Measurements from ENCODE around the gene BRD1.
"Not testable (repeated sequence)": the region's sequence is repeated elsewhere in the genome, so short reads cannot be mapped to it uniquely, and the experiment has no call there.

The BRD1 gene

DNA sequence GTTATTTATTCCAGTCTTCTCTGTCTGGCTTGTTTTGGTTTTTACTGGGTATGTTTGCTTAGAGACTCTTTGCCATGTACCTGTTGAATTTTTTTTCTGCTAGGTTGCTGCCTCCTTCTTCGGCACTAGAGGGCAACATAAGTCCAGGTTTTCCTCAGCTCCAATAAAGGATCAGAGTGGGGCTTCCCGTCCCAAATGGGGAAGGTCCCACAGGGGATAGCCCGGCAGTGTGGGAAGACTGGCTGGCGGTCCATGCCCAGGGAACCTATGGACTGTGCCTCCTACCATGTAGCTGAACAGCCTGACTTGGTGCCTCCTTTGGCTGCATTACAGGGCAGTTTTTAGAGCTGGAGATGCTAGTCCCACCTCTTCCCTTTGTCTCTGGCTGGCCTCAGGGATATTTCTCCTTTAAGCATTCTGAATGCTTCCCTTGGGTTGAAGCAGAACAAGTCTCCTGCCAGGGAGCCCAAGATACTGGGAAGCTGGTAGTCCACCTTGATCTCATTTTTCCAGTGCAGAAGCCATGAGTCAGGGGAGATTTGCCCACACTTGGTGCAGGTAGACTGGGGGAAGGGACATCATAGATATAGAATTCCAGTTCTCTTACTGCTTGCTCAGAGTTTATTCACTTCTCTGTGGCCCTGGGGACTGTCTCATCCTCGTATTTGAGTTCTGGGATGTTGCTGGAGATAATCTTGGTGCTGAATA lies 60.2 kb downstream of the BRD1 start:
- DNase-seq = peak; percentile 77

DNA sequence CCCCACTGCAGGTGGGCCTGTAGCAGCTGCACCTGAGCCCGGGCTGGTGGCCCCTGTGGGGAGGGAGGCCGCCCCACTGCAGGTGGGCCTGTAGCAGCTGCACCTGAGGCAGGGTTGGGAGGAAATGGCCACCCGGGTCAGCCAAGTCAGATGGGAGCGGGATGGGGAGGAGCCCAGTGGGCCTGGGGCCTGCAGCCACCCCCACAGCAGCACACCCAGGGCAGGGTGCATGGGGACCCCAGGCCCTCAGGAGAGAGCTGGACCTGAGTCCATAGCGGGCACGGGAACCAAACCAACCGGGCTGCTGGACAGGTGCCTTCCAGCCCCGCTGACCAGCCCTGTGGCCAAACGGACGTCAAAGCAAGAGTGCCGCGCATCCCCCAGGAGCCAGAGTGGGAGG lies 61.7 kb downstream of the BRD1 start:
- DNase-seq = peak; percentile 38

DNA sequence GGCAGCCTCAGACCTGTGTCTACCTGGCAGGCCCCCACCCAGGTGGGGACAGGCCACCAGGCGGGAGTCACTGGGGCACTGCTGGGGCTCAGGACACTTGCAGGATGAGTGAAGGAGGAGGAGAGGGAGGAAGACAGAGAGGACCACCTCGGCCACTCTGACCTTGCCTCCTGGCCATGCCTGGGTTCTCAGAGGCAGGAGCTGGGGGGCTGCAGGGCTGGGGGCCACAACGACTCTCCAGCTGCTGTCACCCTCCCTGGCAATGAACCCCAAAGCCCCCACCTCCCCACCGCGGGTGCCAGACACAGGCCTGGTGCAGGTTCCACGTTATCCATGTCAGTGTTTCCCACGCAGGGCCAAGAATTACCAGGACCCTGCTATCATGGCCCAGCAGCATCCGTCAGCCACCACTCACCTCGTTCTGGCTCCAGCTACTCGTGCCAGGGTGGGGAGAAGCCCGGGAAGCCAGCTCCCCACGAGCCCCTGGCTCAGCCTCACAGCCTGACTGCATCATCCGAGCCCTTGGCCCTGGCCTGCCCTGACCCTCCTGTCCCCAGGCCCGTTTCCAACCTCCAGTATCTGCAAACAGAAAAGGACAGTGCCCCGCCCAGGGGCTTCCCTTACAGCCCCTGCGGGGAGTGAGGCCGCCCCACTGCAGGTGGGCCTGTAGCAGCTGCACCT lies 62.4 kb downstream of the BRD1 start:
- peak; percentile 31 for DNase-seq

DNA sequence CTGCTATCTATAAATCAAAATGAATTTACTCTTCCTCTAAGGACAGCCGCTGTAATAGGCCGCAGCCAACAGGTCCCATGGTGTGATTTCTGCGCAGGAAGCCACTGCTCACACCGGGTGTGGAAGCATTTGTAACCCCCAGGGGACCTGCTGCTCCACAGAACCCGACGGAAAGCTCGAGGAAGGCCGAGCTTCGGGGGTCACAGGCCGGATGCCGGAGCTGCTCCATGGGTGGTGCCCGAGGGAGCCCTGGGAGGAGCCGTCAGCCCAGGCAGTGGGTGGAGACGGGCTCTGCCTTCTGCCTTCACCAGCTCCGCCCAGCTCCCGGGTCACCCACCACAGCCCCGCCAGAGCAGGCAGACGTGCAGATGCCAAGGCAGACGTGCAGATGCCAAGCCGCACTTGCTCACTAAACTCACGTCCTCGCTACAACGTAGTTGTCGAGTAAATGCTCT lies 63.5 kb downstream of the BRD1 start:
- DNase-seq = peak; percentile 87

DNA sequence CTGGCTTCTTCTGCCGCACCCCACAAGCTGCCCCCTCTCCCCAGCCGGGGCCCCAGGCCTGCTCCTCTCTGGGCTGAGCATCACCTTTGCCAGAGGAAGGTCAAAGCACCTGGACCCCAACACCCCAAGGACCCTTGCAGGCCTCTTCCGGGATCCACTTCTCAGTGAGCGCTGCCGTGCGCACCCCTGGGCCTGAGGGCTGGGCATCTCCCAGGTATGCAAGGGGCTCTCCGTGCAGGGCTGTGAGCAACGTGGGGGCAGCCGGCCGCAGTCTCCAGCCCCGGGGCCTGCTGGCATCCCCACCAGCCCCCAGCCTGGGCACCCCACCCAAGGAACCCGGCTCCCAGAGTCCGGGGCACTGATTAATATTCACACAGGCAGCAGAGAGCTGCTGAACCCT lies 64.0 kb downstream of the BRD1 start:
- DNase-seq = no peak

DNA sequence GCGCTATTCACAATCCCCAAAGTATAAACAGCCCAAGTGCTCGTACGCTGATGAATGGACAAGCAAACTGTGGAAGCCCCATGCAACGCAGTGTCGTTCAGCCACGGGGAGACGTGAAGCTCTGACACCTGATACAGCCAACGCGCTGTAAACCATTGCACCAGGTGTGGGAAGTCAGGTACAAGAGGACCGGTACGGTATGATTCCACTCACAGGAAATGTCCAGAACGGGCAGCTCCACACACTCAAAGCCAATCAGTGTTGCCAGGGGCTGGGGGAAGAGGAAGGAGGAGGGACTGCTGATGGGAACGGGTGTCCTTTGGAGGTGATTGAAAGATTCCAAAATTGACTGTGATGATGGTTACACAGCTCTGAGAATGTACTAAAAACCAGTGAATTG lies 64.5 kb downstream of the BRD1 start:
- DNase-seq = no peak

DNA sequence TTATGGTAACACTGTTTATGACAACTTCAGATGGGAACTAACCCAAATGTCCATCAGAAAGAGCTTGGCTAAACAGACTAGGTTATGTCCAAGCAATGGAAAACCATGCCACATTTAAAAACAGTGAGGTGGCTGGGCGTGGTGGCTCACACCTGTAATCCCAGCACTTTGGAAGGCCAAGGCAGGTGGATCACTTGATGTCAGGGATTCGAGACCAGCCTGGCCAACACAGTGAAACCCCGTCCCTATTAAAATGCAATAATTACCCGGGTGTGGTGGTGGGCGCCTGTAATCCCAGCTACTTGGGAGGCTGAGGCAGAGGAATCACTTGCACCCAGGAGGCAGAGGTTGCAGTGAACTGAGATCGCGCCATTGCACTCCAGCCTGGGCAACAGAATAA lies 65.1 kb downstream of the BRD1 start:
- DNase-seq = not testable (repeated sequence)

DNA sequence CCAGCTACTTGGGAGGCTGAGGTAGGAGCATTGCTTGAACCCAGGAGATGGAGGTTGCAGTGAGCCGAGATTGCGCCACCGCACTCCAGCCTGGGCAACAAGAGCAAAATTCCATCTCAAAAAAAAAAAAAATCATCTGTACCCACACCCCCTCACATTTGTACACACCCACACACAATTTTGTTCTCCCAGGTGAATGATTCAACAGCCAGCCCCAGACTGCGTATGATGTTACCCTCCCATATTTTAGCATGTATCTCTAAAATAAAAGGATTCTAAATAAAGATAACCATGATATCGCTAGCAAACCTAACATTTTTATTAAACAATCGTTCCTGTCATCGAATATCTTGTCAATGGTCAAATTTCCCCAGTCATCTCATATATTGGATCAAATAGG lies 65.8 kb downstream of the BRD1 start:
- no peak for DNase-seq

DNA sequence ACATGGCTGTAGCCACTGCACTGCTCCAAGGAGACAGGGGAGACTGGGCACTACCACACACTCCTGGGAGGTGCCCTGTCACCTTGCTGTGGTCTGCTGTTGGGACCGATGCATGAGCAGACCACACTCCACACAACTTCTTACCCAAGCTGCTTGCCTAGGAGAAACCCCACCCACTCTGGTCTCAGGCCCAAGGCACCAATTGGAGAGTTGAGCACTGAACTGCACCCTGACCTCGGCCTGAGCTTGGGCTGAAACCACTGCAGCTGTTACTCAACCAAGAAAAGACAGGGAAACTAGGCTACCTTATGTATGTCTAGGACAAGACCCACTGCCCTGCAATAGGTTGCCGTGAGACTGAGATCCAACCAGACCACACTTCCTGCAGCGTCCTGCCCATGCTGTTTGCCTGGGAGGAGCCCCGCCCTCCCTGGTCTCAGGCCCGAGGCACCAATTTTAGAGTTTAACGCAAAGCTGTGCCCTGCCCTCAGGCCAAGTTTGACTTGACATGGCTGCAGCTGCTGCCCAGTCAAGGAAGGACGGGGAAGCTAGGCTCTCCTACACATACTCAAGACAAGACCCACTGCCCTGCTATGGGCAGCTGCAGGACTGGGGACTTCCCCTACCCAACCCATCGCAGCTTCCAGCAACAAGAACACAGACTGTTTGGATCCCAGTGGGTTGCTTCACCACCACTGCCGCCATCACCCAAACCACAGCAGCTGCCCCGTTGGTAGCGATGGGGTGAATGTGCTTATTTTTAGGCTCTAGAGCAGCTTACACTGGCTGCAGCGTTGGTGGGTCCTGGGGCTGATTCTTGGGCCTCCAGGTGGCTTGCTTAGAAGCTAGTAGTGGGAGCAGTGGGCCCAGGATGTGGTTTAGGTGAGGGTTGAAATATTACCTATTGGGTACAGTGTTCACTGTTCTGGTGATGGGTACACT lies 66.8 kb downstream of the BRD1 start:
- DNase-seq = no peak

DNA sequence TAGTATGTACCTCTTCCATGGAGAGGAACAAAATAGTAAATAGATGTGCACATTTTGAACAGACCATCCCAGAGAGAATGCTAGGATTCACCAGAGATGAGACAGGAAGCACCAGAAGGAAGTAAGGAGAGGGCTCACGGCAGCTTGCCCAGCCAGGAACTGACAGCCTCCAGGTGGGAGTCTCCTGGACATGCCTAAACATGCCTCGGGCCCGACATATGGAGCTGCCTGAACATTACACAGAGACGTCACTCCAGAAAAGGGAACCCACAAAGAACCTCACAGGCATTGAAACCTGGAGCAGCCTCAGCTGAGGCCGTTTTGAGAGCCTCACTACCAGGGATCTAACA lies 67.4 kb downstream of the BRD1 start:
- DNase-seq = peak; percentile 95

DNA sequence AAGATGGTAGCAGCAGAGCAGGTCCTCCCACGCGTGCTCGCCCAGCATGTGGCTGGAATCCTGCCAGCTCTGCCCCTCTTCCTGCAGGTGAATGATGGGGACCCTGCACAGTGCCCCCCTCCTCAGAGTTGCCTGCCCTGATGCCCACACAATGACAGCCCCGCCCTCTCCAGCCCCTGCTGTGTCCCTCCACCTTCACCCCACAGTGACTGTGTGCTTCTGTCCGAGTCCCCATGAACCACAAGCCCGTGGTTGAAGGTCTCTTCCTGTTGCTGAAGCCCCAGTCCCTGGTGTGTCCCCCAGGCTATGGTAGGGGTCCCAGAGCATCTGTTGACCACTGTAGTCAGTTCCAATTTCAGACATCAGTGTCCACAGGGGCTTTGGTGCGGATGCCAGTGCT lies 71.0 kb downstream of the BRD1 start:
- no peak for DNase-seq

DNA sequence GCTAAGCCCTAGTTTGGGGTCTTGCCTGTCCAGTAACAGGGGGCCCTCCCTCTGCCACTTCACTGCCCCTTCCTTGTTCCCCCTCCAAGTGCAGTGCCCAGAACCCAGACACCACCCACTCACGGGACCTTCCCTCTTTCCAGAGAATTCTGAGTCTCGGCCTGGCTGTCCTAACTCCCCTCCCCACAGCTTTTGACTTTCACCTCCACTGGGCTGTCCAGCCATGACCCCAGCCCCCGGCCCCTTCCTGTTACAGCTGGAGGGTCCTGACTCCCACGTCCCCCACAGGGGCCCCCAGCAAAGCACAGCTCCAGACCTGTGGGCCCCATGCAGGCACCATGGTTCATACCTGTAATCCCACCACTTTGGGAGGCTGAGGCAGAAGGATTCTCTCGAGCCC lies 71.5 kb downstream of the BRD1 start:
- no peak for DNase-seq

DNA sequence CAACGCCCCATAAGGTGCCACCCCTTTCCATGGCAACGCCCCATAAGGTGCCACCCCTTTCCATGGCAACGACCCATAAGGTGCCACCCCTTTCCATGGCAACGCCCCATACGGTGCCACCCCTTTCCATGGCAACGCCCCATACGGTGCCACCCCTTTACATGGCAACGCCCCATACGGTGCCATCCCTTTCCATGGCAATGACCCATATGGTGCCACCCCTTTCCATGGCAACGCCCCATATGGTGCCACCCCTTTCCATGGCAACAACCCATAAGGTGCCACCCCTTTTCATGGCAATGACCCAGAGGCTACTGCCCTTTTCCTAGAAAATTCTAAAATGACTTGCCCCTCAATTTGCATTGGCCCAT lies 72.1 kb downstream of the BRD1 start:
- DNase-seq = no peak

DNA sequence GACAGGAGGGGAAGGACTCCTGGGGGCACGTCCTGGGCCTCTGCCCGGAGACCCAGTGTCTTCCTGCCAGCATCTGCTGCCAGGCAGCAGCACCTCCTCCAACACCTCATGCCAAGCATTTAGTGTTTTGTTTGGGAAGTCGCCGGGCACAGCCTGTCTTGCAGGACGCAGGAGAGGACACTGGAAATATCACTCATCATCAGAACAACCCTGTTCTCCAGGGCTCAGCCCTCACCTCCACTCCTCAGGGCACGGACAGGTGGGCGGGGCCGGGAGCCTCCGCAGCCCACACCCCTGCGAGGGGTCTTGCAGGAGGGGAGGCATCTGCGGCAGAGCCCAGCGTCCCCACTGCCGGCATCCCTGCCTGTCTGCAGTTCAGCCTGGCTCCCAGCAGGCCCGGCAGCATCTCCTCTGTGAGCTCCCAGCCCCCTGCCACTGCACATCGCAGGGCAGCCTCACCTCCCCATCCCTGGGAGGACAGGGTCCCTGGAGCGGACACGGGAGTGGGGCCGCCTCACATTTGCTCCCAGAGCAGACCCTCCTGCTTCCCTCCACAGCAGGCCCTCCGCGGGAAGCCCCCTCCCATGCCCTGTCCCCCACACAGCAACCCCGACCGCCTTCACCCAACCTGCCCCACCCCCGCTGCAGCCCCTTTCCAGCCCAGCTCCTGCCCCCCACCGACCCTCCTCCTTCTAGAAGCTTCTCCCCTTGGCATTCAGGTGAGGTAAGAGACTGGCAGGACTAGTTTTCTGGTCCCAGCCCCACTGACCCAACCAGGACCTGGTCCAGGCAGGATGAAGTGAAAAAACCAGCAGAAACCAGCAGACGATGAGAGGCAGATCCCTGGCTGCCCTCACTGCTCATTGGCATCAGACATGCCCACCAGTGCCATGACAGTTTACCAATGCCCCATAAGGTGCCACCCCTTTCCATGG lies 72.7 kb downstream of the BRD1 start:
- no peak for DNase-seq

DNA sequence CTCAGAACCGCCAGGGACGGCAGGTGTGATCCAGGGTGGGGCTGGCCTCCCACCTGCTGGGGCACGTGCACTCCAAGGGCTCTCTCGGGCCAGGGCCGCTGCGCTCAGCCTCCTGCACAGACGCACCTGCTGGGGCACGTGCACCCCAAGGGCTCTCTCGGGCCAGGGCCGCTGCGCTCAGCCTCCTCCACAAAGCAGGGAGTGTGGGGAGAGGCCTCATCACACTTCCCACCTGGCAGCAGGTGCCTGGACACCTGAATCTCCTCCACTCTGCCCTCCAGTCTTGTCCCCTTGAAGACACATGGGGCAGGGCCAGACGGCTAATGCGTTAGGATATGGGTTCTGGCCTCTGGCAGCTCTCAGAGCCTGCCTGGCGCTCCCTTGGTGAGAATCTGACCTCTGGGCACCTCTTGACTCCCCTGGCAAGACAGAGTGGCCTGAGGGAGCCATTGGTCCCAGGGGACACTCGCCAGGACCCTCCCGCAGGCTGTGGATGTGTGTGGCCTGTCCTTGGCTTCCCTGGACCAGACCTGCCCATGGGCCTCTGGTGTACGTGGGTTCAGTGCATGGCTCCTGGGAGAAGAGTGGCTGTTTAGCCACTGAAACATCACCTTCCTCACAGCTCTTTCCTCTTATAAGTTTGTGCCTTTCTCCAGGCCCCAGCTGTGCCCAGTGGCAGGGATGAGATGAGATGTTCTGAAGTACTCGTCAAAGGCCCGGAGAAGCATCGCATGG lies 73.5 kb downstream of the BRD1 start:
- no peak for DNase-seq

DNA sequence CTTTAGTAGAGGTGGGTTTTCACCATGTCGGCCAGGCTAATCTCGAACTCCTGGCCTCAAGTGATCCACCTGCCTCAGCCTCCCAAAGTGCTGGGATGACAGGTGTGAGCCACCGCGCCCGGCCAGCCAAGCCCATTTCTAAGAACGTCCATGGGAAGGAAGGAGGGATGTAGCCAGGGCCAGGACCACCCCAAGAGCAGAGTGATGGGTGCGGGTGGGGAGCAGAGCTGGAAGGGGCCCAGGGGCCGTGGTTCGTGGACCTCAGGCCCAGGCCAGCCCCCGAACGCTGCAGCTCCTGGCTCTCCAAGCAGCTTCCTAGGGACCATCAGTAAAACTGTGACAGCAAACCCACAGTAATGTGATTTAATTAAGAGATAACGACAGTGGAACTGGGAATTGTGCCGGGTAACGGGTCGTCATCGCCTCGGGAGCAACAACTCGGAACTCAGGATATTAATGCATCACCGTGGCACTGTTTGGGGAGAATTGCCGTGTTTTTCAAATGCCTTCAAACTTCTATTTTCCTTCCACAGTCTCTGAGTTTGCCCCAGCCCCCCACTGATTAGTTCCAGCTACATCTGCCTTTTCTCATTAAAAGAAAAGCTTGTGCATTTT lies 74.3 kb downstream of the BRD1 start:
- no peak for DNase-seq

DNA sequence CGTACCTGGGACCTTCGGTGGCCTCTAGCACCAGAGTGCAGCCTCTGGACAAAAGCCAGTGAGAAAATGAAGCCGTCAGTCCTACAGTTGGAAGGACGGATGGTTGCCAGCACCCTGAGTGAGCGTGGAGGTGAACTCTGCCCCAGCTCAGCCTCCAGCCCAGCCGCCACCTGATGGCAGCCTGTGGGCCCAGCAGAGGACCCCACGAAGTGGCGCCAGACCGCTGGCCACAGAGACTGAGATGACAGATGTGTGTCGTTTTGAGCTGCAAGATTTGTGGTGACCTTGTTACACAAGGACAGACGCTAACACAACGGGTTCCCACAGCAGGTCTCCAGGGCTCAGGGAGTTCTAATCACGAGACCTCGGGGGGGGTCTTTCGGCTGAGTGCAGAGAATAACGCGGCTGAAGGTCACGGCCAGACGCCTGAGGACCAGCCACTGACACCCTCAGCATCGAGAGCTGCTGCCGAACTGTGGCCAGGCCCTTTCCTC lies 75.0 kb downstream of the BRD1 start:
- no peak for DNase-seq

DNA sequence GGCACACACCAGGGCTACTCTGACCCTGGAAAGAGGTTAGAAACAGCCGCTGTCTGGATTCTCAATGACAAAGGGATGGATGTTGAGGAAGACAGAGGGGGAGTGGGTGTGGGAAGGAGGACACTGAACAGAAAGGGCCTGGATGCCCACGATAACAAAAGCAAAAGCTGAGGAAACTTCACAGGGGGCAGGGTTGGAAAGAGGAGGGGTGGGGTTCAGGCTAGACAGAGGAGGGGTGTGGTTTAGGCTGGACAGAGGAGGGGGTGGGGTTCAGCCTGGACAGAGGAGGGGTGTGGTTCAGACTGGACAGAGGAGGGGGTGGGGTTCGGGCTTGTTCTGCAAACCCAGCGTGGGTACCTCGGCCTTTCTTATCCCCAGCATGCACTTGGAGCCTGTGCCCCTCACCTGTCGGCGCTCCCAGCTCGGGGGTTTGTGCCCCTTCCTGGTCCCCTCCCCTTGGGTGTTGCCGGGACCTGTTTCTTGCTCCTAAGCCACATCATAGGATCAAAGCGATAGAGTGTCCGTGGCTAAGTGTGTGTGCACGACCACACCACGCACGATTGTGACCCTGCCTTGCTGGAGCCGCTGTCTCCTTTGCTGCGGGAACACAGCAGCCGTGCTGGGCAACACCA lies 75.6 kb downstream of the BRD1 start:
- DNase-seq = no peak

DNA sequence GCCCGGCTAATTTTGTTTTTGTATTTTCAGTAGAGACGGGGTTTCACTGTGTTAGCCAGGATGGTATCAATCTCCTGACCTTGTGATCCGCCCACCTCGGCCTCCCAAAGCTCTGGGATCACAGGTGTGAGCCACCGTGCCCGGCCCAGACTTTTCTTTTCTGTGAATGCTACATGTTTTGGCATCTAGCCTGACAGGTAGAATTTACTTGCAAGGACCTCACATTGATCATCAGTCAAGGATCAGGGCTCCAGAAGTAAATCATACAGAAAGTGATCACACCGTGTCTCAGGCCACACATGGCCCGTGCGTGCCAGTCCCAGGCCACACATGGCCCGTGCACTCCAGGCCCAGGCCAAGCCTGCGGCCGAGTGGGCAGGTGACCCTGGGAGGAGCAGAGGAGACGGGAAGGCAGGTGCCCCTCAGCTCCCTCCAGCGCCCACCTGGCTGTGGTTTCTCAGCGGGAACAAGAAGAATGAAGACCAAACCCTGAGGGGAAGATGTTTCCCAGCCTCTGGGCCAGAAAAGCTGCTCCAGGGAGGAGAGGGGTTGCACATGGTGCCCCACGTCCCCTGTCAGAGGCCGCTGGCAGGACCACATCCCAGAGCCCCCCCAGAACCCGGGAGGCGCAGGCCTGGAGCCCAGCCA lies 76.2 kb downstream of the BRD1 start:
- DNase-seq = no peak

DNA sequence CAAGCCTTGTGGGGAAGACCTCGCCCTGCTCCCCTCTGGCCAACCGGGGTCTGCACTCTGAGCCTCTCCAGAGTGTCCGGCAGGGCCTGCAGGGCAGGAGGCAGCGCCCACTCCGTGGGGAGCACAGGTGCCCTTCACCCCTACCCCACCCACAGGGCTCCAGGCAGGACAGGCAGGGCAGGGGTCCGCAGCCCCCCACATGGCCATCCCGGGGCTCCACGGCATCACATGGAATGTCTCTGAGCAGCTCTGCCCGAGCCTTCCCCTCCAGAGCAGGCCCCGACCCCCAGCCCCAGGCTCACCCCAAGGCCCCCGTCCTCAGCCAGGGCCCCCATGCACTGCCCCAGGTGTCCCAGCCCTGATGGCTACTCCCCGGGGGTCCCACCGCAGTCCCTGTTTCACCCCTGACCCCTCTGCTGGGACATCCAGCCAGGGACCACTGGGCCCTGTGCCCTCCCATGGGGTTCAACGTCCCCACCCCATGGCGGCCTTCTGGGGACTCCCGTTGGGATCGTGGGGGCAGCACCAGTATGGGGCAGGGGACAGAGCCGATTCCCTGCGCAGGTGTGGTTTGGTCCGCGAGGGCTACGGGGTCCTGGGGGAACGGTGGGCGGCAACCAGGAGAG lies 77.7 kb downstream of the BRD1 start:
- DNase-seq = no peak
